ENCODE measurements around the gene PROZ.
"Not testable (repeated sequence)": the region's sequence is repeated elsewhere in the genome, so short reads cannot be mapped to it uniquely, and the experiment has no call there.

PROZ gene, protein sequence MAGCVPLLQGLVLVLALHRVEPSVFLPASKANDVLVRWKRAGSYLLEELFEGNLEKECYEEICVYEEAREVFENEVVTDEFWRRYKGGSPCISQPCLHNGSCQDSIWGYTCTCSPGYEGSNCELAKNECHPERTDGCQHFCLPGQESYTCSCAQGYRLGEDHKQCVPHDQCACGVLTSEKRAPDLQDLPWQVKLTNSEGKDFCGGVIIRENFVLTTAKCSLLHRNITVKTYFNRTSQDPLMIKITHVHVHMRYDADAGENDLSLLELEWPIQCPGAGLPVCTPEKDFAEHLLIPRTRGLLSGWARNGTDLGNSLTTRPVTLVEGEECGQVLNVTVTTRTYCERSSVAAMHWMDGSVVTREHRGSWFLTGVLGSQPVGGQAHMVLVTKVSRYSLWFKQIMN

DNA sequence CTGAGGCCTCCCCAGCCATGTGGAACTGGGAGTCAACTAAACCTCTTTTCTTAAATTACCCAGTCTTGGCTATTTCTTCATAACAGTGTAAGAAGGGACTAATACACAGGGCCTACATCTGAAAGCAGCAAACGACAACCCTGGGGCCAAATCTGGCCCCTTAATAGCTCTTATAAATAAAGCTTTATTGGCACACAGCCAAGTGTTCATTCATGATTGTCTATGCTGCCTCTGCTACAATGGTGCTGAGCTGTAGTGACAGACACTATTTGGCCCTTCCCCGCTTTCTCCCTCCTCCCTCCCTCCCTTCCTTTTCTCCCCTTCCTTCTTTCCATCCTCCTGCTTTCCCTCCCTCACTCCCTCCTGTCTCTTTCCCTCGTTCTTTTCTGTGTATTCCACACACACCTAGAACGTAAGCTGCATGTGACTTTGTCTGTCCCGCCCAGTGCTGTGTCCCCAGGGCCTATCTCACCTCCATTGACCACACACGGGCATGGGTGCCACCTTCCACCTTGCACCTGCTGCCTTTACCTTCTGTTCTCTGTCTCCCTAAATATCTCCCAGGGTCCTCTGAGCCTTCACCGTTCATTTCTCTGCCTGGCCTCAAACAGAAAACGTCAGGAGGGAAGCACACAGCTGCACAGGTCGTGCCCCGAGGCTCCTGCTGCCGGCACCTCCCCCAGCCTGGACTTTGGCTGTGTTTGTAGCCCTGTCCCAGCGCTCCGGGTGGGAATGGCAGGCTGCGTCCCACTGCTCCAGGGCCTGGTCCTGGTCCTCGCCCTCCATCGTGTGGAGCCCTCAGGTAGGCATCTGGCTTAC lies at the start of gene PROZ:
Gene PROZ (plus strand): TSS at position 720 of the 819 bp plus-strand sequence. CDS start 13 bp downstream, at position 733.
- no peak within 1 kb of the TSS for H3K9ac ChIP-seq (ENCODE audit: low read length)
- no peaks in the 10 kb centered on the region for H3K36me3 ChIP-seq (ENCODE audit: control insufficient read depth, low read depth, low read length)
- H3K4me1 ChIP-seq (ENCODE audit: control insufficient read depth, low read depth, low read length): peaks cover 11% of the 10 kb centered on the region
- peaks cover 6% of the 10 kb centered on the region for H3K27me3 ChIP-seq (ENCODE audit: control insufficient read depth, insufficient read depth, low read length)
- no peak within 1 kb of the TSS for H3K4me3 ChIP-seq (ENCODE audit: low read length)
- no peak within 1 kb of the TSS for H3K27ac ChIP-seq (ENCODE audit: low read length)
- H3K9me3 ChIP-seq (ENCODE audit: control insufficient read depth, low read depth, low read length): no peaks in the 10 kb centered on the region

DNA sequence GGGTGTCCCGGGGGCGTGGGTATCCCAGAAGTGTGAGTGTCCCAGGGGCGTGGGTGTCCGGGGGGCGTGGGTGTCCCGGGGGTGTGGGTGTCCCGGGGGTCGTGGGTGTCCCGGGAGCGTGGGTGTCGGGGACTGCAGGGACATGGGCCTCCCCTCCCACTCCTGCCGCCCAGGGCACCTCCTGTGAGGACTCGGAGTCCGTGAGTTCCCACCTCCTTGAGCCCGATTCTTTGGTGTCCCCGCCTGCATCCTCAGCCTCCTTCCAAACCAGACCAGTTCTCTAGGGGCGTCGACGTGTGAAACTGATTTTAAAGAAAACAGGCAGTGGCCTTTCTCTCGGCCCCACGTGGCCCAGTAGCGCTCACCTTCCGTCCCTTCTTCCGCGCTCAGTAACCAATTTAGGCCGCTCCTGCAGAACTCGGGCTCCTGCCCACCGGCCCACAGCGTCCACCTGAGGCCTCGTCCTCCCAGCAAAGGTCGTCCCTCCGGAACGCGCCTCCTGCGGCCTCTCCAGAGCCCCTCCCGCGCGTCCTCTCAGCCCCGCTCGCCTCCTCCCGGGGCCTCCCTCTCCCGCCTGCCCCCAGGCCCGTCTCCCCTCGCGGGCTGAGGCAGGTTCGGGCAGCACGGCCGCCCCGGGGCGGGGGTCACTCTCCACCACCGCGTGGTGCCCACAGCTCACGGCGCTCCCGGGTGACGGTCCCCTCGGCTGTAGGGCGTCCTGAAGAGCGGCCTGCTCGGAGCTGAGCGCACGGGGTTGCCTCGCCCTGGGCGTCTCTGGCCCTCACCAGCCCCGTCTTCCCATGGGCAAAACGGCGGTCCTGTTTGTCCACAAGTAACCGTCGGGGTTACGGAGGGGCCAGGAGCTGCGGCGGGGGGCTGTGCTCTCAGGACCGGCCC lies 49.0 kb upstream of the PROZ start:
- Histone ChIP-seq H3K4me3 (ENCODE audit: low read length) (peak overlapping the region; percentile 44), H3K9me3 (ENCODE audit: control insufficient read depth, low read depth, low read length) (no peaks in the 10 kb centered on the region), H3K27me3 (ENCODE audit: control insufficient read depth, insufficient read depth, low read length) (peaks cover 41% of the 10 kb centered on the region), H3K36me3 (ENCODE audit: control insufficient read depth, low read depth, low read length) (no peaks in the 10 kb centered on the region), H3K9ac (ENCODE audit: low read length) (no peak overlapping the region), H3K4me1 (ENCODE audit: control insufficient read depth, low read depth, low read length) (peaks cover 8% of the 10 kb centered on the region), H3K27ac (ENCODE audit: low read length) (no peak overlapping the region)

DNA sequence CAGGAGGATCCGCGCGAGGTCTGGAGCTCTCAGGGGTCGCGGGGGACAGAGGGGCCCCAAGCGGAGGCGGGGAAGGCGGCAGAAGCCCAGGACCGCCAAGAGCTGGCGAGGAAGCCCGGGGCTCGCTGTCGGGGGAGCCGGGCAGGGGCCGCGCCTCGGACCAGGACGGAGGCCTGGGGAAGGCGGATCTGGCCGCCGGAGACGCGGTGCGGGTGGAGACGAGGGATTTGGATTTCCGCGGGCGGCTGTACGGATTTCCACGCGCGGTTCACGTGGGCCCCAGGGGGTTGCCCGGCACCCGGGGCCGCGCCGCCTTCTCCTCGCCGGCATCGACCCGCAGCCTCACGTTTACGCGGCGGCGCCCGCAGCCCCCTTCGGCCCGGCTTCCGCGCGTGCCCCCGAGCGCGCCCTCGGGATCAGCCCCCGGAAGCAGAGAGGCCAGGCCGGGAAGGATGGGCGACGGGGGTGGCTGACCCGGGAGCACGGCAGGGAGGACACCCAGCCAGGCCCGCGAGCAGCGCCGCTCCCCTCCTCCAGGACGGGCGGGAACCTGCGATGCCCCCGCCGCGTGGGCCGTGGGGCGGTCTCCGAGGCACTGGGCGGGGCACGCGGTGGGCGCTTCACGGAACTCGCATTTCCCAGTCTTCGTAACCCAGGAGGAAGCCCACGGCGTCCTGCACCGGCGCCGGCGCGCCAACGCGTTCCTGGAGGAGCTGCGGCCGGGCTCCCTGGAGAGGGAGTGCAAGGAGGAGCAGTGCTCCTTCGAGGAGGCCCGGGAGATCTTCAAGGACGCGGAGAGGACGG lies 48.2 kb upstream of the PROZ start:
- peaks cover 41% of the 10 kb centered on the region for H3K27me3 ChIP-seq (ENCODE audit: control insufficient read depth, insufficient read depth, low read length)
- H3K9ac ChIP-seq (ENCODE audit: low read length): no peak overlapping the region
- peaks cover 7% of the 10 kb centered on the region for H3K4me1 ChIP-seq (ENCODE audit: control insufficient read depth, low read depth, low read length)
- H3K4me3 ChIP-seq (ENCODE audit: low read length): peak overlapping the region; percentile 44
- no peaks in the 10 kb centered on the region for H3K36me3 ChIP-seq (ENCODE audit: control insufficient read depth, low read depth, low read length)
- no peaks in the 10 kb centered on the region for H3K9me3 ChIP-seq (ENCODE audit: control insufficient read depth, low read depth, low read length)
- no peak overlapping the region for H3K27ac ChIP-seq (ENCODE audit: low read length)

DNA sequence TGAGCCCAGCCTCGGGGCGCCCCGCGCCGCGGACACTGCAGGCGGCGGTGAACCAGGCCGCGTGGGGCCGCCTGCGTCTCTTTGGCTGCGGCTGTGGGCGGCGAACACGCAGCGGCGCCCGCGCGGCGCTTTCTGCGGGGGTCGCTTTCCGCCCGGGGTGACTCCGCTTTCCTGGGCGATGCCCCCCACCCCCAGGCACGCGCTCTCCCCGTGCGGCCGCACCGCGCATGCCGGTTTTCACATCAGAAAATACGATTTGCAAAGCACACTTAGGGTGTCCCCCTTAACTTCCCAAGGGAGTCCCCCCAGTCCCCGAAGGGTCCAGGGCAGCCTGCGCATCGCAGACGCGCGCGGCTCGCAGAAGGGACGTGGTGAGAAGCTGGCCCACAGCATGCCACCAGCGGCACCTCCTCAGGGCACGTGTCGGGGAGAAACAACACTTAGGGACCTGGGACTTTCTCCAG lies 47.6 kb upstream of the PROZ start:
- H3K9me3 ChIP-seq (ENCODE audit: control insufficient read depth, low read depth, low read length): no peaks in the 10 kb centered on the region
- H3K4me1 ChIP-seq (ENCODE audit: control insufficient read depth, low read depth, low read length): peaks cover under 1% of the 10 kb centered on the region
- no peaks in the 10 kb centered on the region for H3K36me3 ChIP-seq (ENCODE audit: control insufficient read depth, low read depth, low read length)
- H3K27me3 ChIP-seq (ENCODE audit: control insufficient read depth, insufficient read depth, low read length): peaks cover 41% of the 10 kb centered on the region
- H3K9ac ChIP-seq (ENCODE audit: low read length): no peak overlapping the region
- H3K27ac ChIP-seq (ENCODE audit: low read length): no peak overlapping the region
- H3K4me3 ChIP-seq (ENCODE audit: low read length): peak overlapping the region; percentile 44

DNA sequence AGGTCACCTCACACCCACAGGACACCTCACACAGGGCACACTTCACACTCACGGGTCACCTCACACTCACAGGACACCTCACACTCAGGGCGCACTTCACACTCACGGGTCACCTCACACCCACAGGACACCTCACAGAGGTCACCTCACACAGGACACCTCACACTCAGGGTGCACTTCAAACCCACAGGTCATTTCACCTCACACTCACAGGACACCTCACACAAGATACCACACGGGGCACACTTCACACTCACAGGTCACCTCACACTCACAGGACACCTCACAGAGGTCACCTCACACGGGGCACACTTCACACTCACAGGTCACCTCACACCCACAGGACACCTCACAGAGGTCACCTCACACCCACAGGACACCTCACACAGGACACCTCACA lies 46.6 kb upstream of the PROZ start:
- not testable (repeated sequence) for H3K9ac ChIP-seq (ENCODE audit: low read length); H3K9me3 ChIP-seq (ENCODE audit: control insufficient read depth, low read depth, low read length); H3K27ac ChIP-seq (ENCODE audit: low read length); H3K4me1 ChIP-seq (ENCODE audit: control insufficient read depth, low read depth, low read length); H3K4me3 ChIP-seq (ENCODE audit: low read length); H3K36me3 ChIP-seq (ENCODE audit: control insufficient read depth, low read depth, low read length)
- H3K27me3 ChIP-seq (ENCODE audit: control insufficient read depth, insufficient read depth, low read length): peaks cover 41% of the 10 kb centered on the region

DNA sequence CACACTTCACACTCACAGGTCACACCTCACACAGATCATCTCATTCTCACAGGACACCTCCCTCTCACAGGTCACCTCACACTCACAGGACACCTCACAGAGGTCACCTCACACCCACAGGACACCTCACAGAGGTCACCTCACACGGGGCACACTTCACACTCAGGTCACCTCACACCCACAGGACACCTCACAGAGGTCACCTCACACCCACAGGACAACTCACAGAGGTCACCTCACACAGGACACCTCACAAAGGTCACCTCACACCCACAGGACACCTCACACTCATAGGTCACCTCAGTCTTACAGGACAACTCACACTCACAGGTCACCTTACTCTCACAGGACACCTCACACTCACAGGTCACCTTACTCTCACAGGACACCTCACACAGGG lies 46.0 kb upstream of the PROZ start:
- H3K27ac ChIP-seq (ENCODE audit: low read length); H3K9me3 ChIP-seq (ENCODE audit: control insufficient read depth, low read depth, low read length); H3K4me3 ChIP-seq (ENCODE audit: low read length); H3K36me3 ChIP-seq (ENCODE audit: control insufficient read depth, low read depth, low read length); H3K4me1 ChIP-seq (ENCODE audit: control insufficient read depth, low read depth, low read length); H3K9ac ChIP-seq (ENCODE audit: low read length): not testable (repeated sequence)
- peaks cover 41% of the 10 kb centered on the region for H3K27me3 ChIP-seq (ENCODE audit: control insufficient read depth, insufficient read depth, low read length)

DNA sequence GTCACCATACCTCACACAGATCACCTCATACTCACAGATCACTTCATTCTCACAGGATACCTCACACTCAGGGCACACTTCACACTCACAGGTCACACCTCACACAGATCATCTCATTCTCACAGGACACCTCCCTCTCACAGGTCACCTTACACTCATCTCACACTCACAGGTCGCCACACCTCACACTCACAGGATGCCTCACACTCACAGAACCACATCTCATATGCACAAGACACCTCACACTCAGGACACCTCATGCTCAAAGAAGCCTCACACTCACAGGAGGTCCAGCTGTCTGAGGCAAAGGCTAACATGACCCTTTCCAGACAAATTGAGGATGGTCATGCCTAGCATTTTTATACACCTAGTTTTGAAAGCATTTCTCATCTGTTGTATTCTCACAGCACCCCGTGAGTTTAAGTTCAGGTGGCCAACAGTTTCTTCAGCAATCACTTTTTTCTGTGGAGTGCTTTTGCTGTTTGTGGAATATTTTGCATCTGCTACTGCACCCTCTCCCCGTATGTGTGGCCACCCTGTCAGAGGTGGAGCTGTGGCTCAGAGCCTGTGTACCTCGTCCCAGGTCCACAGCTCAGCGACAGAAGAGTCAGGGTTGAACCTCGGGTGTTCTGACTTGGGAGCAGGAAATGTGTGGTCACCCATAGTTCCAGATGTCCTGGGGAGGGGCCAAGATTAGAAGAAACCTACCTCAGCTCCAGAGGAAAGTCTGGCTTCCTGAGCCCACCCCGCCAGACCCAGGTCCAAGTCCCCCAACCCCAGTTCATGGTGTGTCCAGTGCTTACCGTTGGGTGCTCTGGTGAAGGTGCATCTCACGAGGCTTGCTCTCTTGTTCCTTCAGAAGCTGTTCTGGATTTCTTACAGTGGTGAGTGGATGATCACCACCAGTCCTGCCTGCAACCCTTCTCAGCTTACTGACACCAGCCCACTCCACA lies 45.3 kb upstream of the PROZ start:
- no peaks in the 10 kb centered on the region for H3K36me3 ChIP-seq (ENCODE audit: control insufficient read depth, low read depth, low read length)
- no peaks in the 10 kb centered on the region for H3K9me3 ChIP-seq (ENCODE audit: control insufficient read depth, low read depth, low read length)
- no peak overlapping the region for H3K27ac ChIP-seq (ENCODE audit: low read length)
- H3K27me3 ChIP-seq (ENCODE audit: control insufficient read depth, insufficient read depth, low read length): peaks cover 41% of the 10 kb centered on the region
- no peak overlapping the region for H3K9ac ChIP-seq (ENCODE audit: low read length)
- H3K4me1 ChIP-seq (ENCODE audit: control insufficient read depth, low read depth, low read length): no peaks in the 10 kb centered on the region
- no peak overlapping the region for H3K4me3 ChIP-seq (ENCODE audit: low read length)

DNA sequence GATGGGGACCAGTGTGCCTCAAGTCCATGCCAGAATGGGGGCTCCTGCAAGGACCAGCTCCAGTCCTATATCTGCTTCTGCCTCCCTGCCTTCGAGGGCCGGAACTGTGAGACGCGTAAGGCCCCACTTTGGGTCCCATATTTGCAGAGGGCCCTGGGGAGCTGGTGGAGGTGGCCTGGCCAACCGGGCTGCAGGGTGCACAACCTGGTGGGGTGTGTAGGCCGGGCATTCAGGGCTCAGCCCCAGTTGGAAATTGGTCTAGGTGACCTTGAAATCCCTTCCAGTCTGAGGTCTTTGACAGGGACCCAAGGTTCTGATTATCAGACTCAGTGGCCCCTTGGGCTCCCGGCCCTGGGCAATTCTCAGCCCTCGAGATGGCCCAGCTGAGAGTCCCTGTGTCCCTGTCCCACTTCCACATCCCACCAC lies 44.6 kb upstream of the PROZ start:
- no peaks in the 10 kb centered on the region for H3K9me3 ChIP-seq (ENCODE audit: control insufficient read depth, low read depth, low read length)
- H3K27ac ChIP-seq (ENCODE audit: low read length): no peak overlapping the region

DNA sequence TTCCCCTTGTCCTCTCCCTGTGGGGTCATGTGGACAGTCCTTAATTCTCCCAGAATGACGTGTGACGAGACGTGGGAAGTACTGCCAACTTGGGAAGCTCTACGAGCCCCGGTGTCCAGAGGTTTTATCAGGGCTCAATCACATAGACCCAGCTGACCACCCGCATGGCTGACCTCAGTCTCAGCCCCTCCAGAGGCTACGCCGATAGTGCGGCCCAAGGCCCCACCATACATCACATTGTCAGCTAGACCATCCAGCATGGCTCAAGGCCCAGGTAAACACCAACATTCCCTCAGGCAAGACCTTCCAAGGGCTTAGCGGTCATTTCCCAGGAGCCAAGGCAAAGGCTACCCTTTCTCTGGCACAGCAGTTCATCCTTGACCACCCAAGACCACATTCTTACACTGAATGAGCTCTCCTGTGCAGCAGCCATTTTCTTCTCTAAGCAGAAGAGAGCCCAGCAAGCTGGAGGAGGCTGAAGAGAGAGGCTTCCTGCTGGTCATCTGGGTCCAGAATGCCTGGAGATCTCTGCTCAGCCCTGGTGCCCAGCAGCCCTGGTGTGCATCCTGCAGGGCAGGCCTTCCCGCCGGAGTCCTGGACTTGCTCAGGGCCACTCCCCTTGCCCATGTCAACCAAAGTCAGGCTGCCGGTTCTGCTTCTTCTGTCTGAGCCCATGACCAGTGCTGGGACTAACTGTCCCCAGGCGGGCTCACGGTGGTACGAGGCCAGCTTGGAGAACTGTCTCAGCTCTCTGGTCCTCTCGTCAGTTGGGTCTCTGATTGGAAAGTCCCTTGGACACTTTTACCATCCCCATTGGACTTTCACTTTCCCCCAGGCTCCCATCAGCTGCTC lies 43.7 kb upstream of the PROZ start:
- no peak overlapping the region for H3K27ac ChIP-seq (ENCODE audit: low read length)
- no peaks in the 10 kb centered on the region for H3K36me3 ChIP-seq (ENCODE audit: control insufficient read depth, low read depth, low read length)
- no peak overlapping the region for H3K9ac ChIP-seq (ENCODE audit: low read length)
- H3K9me3 ChIP-seq (ENCODE audit: control insufficient read depth, low read depth, low read length): no peaks in the 10 kb centered on the region
- no peak overlapping the region for H3K4me3 ChIP-seq (ENCODE audit: low read length)
- peaks cover 29% of the 10 kb centered on the region for H3K27me3 ChIP-seq (ENCODE audit: control insufficient read depth, insufficient read depth, low read length)
- no peaks in the 10 kb centered on the region for H3K4me1 ChIP-seq (ENCODE audit: control insufficient read depth, low read depth, low read length)

More for the DNA sequence above, 44.6 kb upstream of the PROZ start:
- Histone ChIP-seq H3K4me1 (ENCODE audit: control insufficient read depth, low read depth, low read length) (no peaks in the 10 kb centered on the region), H3K9ac (ENCODE audit: low read length) (no peak overlapping the region), H3K36me3 (ENCODE audit: control insufficient read depth, low read depth, low read length) (no peaks in the 10 kb centered on the region), H3K27me3 (ENCODE audit: control insufficient read depth, insufficient read depth, low read length) (peaks cover 37% of the 10 kb centered on the region), H3K4me3 (ENCODE audit: low read length) (no peak overlapping the region)

All from iPS-18a (cell line).